ENCODE measurements around the gene HUS1B. TPM values are rescaled to one million over a fixed set of nuclear protein-coding genes. Genes with fewer than 3 reads are reported as not detected.
A peak's percentile ranks its signal among the peaks of the same experiment; 100 is the strongest.
"Not testable (repeated sequence)": the region's sequence is repeated elsewhere in the genome, so short reads cannot be mapped to it uniquely, and the experiment has no call there.

Gene HUS1B
- total RNA-seq, 1 donor from 2014 or later = not detected

DNA sequence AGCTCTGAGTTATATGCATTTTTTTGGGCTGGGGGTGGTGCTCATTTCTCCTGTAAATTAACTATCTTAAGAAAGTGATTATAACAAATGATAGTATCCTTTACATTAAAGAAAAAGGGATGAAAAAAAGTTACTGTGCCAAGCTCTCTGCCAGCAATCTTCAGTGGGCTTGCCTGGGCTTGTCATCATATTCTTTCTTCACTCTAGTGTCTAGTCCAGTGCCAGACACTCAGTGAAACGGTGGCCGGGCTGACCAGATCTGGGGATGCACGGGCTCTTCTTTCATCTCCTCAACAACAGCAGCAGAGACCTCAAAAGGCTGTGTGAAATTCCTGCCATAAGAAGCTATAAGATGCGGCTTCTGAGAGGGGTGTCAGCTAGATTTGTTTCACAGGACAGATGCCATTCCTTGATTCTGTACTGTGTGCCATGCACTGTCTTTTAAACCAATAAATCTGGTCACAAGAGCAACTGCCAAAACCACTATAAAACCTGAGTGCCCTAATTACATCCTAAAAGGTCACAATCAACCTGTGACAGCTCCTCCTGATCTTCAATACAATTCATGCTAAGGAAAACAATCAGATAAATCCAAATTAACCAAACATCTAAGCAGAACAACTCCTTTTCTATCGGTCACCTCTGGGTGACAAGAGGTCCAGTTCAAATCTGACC is 23.9 kb upstream of the HUS1B start:
- ATAC-seq (ENCODE audit: poor library complexity) (no peak), DNase-seq (no peak)
- intact Hi-C loops (cut with DNase I) = no loop called here

DNA sequence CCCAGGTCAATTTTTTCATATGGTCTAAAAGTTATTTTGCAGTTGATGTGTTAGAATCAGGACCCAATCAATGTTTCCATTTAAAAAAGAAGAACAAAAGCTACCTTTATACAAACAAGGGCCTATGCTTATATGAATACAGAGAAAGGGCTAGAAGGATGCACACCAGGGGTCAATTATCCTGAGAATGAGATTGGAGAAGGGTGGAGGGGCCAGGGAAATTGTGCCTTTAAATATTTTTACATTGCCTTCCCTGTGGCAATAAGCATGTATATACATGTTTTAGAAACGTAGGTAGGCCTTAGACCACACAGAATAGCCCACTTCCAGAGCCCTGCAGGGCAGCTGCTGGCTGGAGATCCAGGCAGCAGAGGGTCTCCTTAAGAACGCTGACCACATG is 23.4 kb upstream of the HUS1B start:
- no peak for DNase-seq
- intact Hi-C loops (cut with DNase I) = no loop called here
- ATAC-seq (ENCODE audit: poor library complexity) = no peak

DNA sequence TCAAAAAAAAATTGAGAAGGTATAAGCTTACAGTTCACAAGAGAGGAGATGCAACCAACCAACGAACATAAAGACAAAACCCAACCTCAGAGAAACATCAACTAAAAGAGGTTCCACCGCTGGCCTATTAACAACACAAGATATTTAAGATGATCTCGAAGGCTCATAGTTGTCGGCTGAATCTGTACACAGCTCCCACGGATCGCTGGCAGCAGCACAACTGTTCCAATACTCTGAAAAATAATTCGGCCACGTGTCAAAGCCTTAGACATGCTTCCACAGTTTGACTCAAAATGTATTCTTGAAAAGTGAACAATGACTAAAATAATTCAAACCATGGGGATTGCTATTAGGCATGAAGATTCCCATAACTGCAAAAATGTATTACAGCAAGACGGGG is 22.4 kb upstream of the HUS1B start:
- ATAC-seq (ENCODE audit: poor library complexity) (no peak), DNase-seq (no peak)
- intact Hi-C loops (cut with DNase I) = no loop called here

DNA sequence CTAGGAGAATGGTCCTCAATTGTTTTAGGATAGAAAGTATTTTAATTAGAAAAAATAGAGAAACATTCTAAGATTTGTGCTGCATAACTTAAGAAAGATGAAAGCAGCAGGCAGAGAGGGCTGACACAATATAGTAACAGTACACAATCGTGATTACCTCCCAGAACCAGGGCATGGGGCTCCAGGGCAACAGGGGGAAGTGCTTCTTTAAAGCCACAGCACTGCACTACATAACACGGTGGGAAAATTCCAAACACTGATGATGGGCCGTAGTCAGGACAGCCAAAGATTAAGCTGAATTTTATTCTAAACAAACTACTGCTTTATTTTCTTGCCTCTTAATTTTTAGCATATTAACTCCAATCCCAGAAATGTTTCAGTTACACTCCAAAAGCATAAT is 21.6 kb upstream of the HUS1B start:
- ATAC-seq (ENCODE audit: poor library complexity) = no peak

DNA sequence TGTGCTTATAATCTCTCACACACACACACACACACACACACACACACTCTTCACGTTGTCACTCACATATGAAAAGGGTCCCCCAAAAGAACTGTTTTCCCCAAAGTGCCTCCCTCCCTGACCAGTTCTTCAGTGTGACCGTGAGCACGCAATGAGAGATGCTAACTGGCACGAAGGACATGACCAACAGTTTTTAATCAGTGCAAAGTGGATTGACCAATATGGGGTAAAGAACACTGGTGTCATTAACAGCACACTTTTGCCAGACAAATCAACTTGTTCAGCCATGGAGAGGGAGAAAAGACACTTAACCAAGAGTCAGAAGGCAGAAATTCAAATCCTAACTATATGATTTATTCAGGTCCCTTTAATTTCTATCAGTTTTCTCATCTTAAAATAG is 21.0 kb upstream of the HUS1B start:
- intact Hi-C loops (cut with DNase I) = no loop called here
- DNase-seq (no peak), ATAC-seq (ENCODE audit: poor library complexity) (no peak)

More for the DNA sequence above, 21.6 kb upstream of the HUS1B start:
- intact Hi-C loops (cut with DNase I) = no loop called here
- DNase-seq = no peak

DNA sequence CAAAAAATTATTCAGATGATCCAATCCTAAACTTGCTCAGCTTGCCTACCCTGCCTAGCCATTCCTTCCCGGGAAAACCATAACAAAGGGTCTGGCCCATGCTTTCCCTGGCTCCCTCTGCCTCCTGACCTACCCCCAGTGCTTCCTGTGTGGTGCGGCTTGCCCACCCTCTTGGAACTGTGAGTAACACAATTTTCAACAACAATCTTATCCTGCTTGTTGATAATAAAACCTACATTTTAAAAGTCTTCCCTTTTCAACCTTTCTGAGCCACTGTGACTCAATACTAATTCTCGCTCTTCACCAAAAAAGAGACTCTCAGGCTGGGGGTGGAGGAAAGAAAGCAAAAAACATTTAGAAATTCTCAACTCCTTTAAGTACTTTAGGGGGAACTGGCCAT is 18.1 kb upstream of the HUS1B start:
- ATAC-seq (ENCODE audit: poor library complexity) = no peak
- intact Hi-C loops (cut with DNase I) = no loop called here

DNA sequence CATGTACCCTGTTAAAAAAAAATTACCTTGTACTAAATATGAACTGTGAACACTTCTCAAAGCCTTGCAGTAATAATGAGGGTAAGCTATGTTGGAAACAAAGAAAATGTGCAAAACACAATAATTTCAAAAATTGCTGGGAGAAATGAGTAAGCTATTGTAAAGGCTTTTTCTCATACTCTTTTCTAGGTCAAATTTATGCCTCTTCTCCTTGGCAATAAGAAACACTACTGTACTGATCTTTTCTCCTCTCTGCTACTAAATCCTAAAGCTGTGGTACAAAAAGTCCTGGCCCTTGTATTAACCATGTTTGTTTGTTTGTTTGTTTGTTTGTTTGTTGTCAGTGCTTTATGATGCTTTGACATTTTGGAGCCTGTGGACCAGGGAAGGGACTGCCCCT is 17.5 kb upstream of the HUS1B start:
- ATAC-seq (ENCODE audit: poor library complexity) (no peak), DNase-seq (no peak)
- intact Hi-C loops (cut with DNase I) = no loop called here

More for the DNA sequence above, 18.1 kb upstream of the HUS1B start:
- DNase-seq = no peak

DNA sequence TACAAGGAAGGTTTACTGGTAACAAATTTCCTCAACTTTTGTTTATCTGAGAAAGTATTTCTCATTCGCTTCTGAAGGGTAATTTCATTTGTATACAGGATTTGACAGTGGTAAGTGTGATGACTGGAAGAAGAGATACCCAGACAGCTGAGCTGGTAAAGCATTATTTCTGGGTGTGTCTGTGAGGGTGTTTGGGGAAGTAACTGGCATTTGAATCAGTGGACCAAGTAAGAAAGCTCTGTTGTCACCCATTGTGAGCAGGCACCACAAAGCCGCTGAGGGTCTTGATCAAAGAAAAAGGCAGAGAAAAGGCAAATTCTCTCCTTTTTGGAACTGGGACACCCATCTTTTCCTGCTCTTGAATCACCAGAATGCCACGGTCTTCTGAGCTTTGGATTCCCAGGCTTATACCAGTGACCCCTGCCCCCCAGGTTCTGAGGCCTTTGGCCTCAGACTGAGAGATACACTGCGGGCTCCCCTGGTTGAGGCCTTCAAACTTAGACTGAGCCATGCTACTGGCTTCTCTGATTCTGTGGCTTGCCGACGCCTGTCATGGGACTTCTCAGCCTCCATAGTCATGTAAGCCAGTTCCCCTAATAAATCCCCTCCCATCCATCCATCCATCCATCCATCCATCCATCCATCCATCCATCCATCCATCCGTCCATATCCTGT is 10.5 kb upstream of the HUS1B start:
- intact Hi-C loops (cut with DNase I) = no loop called here
- ATAC-seq (ENCODE audit: poor library complexity) = no peak
- no peak for DNase-seq

DNA sequence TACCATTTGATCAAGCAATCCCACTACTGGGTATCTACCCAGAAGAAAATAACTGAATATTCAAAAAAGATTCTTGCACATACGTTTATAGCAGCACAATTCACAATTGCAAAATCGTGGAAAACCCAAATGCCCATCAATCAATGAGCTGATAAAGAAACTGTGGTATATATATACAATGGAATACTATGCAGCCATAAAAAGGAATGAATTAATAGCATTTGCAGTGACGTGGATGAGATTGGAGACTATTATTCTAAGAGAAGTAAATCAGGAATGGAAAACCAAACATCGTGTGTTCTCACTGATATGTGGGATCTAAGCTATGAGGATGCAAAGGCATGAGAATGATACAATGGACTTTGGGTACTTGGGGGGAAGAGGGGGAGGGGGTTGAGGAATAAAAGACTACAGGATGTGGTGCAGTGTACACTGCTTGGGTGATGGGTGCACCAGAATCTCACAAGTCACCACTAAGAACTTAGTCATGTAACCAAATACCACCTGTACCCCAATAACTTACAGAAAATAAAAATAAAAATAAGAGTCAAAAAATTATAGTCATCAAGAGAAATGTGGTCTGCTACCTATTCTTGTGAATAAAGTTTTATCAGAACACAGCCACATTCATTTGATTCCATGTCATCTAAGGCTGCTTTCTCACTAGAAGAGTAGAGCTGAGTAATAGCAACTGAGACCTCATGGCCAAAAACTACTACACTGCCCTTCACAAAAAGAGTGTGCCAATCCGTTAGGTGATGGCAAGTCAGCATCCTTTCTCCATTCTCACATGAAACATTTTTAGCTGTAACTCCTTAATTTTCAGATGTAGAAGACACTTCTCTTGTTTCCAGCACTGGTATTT is 8.7 kb upstream of the HUS1B start:
- no peak for ATAC-seq (ENCODE audit: poor library complexity)
- intact Hi-C loops (cut with DNase I) = no loop called here
- no peak for DNase-seq

DNA sequence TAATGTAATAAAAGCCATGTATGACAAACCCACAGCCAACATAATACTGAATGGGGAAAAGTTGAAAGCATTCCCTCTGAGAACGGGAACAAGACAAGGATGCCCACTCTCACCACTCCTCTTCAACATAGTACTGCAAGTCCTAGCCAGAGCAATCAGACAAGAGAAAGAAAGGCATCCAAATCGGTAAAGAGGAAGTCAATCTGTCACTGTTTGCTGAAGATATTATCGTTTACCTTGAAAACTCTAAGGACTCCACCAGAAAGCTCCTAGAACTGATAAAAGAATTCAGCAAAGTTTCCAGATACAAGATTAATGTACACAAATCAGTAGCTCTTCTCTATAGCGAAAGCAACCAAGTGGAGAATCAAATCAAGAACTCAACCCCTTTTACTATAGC is 6.9 kb upstream of the HUS1B start:
- DNase-seq; ATAC-seq (ENCODE audit: poor library complexity); intact Hi-C loops (cut with DNase I): not testable (repeated sequence)

DNA sequence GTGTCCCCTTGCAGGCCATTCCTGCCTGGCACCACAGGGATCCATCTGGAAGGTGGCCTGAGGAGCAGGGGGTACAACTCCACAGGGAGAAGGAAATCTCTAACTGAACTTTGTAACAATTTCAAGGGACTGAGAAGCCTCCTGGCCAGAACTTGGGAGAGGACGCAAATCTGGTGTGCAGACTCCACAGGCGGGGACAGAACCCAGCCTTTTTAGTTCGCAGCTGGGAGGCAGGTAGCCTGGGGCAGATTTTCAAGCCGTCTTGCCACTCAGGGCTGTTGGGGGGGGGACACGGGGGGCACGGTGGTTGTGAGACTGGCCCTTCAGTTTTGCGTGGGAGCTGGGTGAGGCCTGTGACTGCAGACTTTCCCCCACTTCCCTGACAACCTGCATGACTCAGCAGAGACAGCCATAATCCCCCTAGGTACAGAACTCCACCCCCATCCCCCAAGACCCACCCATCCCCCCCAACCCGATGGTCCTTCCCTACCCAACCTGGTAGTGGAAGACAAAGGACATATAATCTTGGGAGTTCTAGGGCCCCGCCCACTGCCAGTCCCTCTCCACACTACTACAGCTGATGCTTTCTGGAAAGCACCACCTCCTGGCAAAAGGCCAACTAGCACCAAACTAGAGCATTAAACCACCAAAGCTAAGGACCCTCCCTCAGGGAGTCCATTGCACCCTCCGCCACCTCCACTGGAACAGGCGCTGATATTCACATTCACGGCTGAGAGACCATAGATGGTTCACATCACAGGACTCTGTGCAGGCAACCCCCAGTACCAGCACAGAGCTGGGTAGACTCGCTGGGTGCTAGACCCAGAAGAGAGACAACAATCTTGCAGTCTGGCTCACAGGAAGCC is 3.0 kb upstream of the HUS1B start:
- ATAC-seq (ENCODE audit: poor library complexity) (no peak), DNase-seq (no peak)
- intact Hi-C loops (cut with DNase I) = no loop called here

DNA sequence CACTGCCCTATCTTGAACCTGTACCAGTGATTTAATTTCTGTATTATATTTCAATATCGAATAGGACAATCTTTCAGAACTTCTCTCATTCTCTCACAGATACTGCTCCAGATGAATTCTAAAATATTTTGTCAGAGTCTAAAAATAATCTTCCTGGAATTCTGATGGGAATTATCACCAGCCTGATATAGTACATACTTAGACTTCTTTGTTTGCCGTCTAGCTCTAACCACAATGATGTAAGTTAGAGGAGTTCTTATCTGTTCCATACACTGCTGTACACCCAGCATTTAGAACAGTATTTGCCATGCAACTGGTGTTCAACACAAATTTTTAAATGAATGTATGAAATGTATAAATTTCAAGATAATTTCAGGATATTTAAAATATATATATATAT is 1.3 kb upstream of the HUS1B start:
- DNase-seq = no peak
- ATAC-seq (ENCODE audit: poor library complexity) = peak; percentile 62
- intact Hi-C loops (cut with DNase I) = no loop called here

DNA sequence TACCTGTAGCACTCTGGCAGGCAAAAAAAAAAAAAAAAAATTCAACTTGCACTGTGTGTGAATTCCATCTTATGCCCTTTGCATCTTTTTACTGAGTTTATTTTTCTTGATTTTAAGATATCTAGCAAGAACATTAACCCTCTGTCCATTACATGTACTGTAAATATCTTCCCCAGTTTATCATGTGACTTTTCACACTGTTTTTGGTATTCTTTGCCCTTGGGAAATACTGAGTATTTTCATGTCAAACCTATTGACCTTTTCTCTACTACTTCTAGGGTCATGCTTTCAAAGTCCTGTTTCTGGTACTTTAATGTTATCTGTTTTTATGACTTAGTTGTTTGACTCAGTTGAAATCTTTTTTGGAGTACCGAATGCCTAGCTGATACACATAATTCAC is 843 bp upstream of the HUS1B start:
- intact Hi-C loops (cut with DNase I) = no loop called here
- DNase-seq (no peak), ATAC-seq (ENCODE audit: poor library complexity) (no peak)

DNA sequence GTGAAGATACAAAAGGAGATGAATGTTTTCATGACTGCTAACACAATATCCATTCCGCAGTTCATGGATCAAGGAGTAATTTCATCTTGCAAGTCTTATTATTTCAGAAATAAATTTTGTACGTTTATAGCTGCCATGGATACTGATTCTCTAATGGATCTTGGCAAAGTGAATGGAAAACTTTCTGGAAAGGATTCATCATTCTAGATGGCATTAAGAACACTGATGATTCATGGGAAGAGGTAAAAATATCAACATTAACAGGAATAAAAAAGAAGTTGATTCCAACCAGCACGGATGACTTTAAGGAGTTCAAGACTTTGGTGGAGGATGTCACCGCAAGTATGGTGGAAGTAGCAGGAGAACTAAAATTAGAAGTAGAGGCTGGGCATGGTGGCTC is 2.8 kb downstream of the HUS1B start:
- intact Hi-C loops (cut with DNase I) = no loop called here
- ATAC-seq (ENCODE audit: poor library complexity) (no peak), DNase-seq (no peak)

DNA sequence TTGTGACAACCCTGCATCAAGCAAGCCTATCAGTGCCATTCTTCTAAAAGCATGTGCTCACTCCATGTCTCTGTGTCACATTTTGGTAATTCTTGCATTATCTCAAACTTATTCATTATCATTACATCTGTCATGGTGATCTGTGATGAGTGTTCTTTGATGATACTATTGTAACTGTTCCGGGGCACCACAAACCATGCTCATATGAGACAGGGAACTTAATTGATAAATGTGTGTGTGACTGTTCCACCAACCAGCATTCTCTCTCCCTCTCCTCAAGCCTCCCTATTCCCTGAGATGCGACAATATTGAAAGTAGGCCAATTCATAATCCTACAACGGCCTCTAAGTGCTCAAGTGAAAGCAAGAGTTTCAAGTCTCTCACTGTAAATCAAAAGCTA is 4.0 kb downstream of the HUS1B start:
- ATAC-seq (ENCODE audit: poor library complexity) = no peak
- intact Hi-C loops (cut with DNase I) = no loop called here
- no peak for DNase-seq

DNA sequence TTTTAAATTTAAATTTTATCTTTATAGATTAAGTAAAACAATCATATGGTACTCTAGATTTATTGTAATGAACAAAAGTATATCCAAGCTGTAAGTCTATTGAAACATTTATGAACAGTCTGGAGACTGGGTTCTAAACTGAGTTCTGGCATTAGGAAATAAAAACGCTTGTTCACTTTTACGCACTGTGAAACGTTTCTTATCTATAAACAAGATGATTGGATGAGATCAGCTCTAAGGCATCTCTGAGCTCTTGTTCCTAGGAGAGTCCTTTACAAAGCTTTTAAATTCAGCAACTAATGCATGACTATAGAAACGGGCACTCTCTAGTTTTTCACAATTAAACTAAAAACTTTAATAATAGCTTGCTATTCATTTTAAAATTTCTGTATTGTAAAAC is 6.8 kb downstream of the HUS1B start:
- no peak for DNase-seq
- intact Hi-C loops (cut with DNase I) = no loop called here

DNA sequence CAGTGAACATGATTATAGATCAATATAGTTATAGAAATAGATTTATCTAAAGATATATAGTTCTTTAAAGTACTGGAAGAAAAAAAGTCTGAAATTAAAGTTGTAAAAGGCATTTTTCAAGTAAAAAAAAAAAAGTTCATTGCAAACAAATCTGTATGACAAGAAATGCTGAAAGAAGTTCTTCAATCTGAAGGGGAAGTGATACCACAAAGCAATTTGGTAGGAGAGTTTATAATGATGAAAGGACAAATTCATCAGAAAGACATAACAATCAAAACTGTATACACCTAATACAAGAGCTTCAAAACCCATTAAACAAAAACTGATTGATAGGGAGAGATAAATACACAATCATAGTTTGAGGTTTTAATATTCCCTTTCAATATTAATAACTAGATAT is 14.1 kb downstream of the HUS1B start:
- no peak for DNase-seq
- no peak for ATAC-seq (ENCODE audit: poor library complexity)
- intact Hi-C loops (cut with DNase I) = no loop called here

More for the DNA sequence above, 6.8 kb downstream of the HUS1B start:
- ATAC-seq (ENCODE audit: poor library complexity) = no peak

DNA sequence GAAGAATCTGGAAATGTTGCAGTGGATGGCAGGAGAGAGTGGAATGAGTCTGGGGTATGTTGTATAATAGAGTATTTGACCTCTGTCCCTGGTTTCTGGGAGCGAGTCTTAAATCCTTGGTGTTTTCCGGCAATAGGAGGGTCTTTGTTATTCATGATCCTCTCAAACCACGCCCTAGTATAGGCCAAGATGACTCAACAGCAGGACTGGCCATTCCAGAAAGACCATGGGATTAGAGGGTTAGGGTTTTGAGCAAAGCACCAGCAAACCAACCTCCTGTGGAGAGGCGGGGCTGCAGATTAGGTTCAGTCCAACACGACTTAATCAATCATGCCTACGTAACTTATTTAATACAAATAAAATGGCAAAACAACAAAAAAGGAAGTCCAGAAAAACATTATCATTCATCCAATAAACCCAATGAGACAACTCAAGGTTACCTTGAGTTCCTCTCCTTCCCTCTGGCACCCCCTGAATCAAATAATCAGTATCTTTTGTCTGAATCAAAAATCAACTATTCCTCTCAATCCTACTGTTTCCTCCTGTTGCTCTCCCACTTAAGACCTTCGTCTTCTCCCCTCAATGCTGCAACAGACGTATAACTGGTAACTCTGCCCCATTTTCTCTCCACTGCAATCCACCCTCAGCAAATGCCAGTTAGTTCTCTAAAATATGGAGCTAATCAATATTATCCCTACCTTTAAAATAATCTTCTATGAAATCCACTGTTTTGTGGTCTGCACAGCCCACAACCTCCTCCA is 15.5 kb downstream of the HUS1B start:
- ATAC-seq (ENCODE audit: poor library complexity) (no peak), DNase-seq (no peak)
- intact Hi-C loops (cut with DNase I) = no loop called here

Data from Right ventricle myocardium superior (tissue), 1 donor.